Measurements from ENCODE around the gene LRRD1. TPM values are rescaled to one million over a fixed set of nuclear protein-coding genes. Genes with fewer than 3 reads are reported as not detected.

Gene LRRD1
- total and polyA plus RNA-seq, 9 of the 15 experiments (the other 6 are each of a cell fraction or from before 2014, with no cell fraction given) = 0.07 to 0.15 TPM; not detected in 7

GRCh38 chr7:92177362-92177761 is 1.6 kb downstream of the LRRD1 start:
- Histone ChIP-seq H3K9me1 (ENCODE audit: control insufficient read depth, insufficient read depth, low read length) (no peaks in the 10 kb centered on the region), H3K4me3 (no peak overlapping the region), H3K4me1 (replicated peaks in 1 of 2; ENCODE audit: control insufficient read depth in 2 of 2, insufficient read depth in 2 of 2, low read length in 2 of 2) (peaks cover 0 to 5% of the 10 kb centered on the region in 2 experiments; a peak in 1 of 5 replicates), H3K27ac (ENCODE audit: extremely low read depth, low read depth, low read length) (no peak overlapping the region), H3K9ac (ENCODE audit: insufficient read depth in 1 of 2, low read depth in 2 of 2, low read length in 2 of 2) (no peak overlapping the region), H3K27me3 (ENCODE audit: control insufficient read depth in 2 of 2, insufficient read depth in 2 of 2, low read length in 2 of 2) (no peaks in the 10 kb centered on the region; a peak in 1 of 5 replicates), H2AFZ (ENCODE audit: low read depth, low read length) (no peak overlapping the region), H3K79me2 (ENCODE audit: control insufficient read depth, insufficient read depth, low read length) (no peaks in the 10 kb centered on the region), H3K4me2 (ENCODE audit: insufficient read depth, low read length) (no peak overlapping the region), H3K9me3 (replicated peaks; ENCODE audit: control insufficient read depth, insufficient read depth, low read depth, low read length) (no peaks in the 10 kb centered on the region), H4K20me1 (replicated peaks; ENCODE audit: control insufficient read depth, insufficient read depth, low read length) (no peaks in the 10 kb centered on the region), H3K36me3 (ENCODE audit: control insufficient read depth, insufficient read depth, low read length) (no peaks in the 10 kb centered on the region)
- ChIA-PET CTCF (ENCODE audit: low intra/inter-chr PET ratio) (no interaction called here), POLR2A (interaction anchor here (0.6 to 1.0 kb wide), 2 partner anchors 68 to 236 kb away, joined by 3 to 4 read pairs; no protein-coding TSS in a partner anchor)
- FAIRE-seq = peak; percentile 46
- DNase-seq (ENCODE audit: extremely low read depth in 1 of 4, low spot score in 3 of 4) = peak in 1 of 4 experiments; percentile 24
- in situ Hi-C loops (cut with MboI) = no loop called here
- ATAC-seq = peak; percentile 35; the same call in 1 of the 3 replicates
- TF ChIP-seq PBX2 (CRISPR knock-in tag; IDR thresholded peaks at IDR 0.05; ENCODE audit: low read depth) (no peak), PBX2 (tag; conservative IDR thresholded peaks at IDR 0.05; ENCODE audit: low read depth) (peak; percentile 95), MEIS2 (IDR thresholded peaks at IDR 0.05; ENCODE audit: partially characterized antibody) (peak; percentile 97), GATA2 (CRISPR knock-in tag; IDR thresholded peaks at IDR 0.05) (no peak), POLR2H (tag; IDR thresholded peaks at IDR 0.05; ENCODE audit: low read depth) (no peak), ATF3 (IDR thresholded peaks at IDR 0.05) (peak; percentile 45), ATF3 (CRISPR knock-in tag; conservative IDR thresholded peaks at IDR 0.05) (no peak), JUND (IDR thresholded peaks at IDR 0.05; ENCODE audit: borderline replicate concordance, low read depth, low read length) (no peak), JUND (tag; IDR thresholded peaks at IDR 0.05; ENCODE audit: borderline replicate concordance, low read depth, low read length) (peak; percentile 65; the same call in 1 of the 3 replicates), DACH1 (IDR thresholded peaks at IDR 0.05; ENCODE audit: partially characterized antibody) (peak; percentile 46), PKNOX1 (IDR thresholded peaks at IDR 0.05) (peak; percentile 93)
- intact Hi-C loops (cut with micrococcal nuclease) = no loop called here
- no TSS peak for BruUV-seq (replicated peaks)

Data from K562 (cell line).